ENCODE data around the gene MTERF1. TPM values are rescaled to one million over a fixed set of nuclear protein-coding genes. Genes with fewer than 3 reads are reported as not detected.
A peak's percentile ranks its signal among the peaks of the same experiment; 100 is the strongest.

The MTERF1 gene
- total RNA-seq, 6 experiments from 2014 or later = 7.4 to 10.2 (median 9.2) TPM

DNA sequence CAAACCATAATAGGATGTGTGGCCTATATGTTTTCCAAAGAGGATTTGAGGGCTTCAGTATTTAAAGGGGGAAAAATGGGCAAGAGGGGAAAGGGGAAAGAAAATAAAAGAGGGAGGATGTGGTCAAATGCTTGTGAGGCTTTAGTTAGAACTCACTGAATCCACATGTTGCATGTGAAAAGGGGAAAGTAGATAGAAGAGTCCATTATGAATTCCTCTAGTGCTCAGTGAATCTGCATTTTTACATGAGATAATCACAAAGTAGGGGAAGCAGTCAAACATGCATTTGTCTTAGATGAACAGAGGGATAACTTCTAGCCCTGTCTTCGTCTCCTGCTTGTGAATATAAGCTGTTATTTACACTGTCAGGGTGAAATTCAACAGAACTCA is 35.5 kb upstream of the MTERF1 start:
- Mint-ChIP-seq H3K27ac (no peak overlapping the region), H3K4me1 (ENCODE audit: low read depth) (peaks cover 8% of the 10 kb centered on the region; the same call in 1 of the 2 replicates), H3K9me3 (no peaks in the 10 kb centered on the region), H3K27me3 (ENCODE audit: insufficient read depth) (peaks cover 1% of the 10 kb centered on the region), H3K36me3 (ENCODE audit: low read depth) (no peaks in the 10 kb centered on the region), H3K4me3 (no peak overlapping the region)
- TF ChIP-seq, protein P1, sequence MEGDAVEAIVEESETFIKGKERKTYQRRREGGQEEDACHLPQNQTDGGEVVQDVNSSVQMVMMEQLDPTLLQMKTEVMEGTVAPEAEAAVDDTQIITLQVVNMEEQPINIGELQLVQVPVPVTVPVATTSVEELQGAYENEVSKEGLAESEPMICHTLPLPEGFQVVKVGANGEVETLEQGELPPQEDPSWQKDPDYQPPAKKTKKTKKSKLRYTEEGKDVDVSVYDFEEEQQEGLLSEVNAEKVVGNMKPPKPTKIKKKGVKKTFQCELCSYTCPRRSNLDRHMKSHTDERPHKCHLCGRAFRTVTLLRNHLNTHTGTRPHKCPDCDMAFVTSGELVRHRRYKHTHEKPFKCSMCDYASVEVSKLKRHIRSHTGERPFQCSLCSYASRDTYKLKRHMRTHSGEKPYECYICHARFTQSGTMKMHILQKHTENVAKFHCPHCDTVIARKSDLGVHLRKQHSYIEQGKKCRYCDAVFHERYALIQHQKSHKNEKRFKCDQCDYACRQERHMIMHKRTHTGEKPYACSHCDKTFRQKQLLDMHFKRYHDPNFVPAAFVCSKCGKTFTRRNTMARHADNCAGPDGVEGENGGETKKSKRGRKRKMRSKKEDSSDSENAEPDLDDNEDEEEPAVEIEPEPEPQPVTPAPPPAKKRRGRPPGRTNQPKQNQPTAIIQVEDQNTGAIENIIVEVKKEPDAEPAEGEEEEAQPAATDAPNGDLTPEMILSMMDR (IDR thresholded peaks at IDR 0.05) = no peak
- no peak for DNase-seq

DNA sequence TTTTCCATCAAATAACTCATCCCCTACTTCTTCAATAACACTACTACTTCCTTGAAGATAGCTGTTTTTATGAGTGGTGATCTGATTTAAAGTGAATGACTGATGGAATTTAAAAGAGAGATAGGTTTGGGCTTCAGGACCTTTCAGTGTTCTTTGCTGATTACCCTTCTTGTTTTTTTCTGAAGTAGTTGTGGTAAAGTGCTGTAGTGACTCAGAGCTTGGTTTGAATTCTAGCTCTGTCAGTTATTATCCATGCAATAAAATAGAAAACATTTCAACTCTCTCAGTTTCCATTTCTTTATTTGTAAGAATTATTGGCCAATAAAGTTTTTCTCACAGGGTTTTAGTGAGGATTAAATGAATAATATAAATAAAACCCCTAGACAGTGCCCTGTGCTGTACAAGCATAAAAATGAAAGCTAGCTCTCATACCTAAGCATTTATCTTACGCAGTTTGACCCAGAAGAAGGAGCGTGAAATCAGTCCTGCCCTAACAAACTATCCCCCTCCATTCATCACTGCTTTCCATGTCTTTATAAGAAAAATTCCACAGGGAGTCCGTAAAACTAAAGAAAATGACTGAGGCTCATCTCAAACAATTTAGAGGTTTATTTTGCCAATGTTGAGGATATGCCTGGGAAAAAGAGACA is 35.0 kb upstream of the MTERF1 start:
- H3K36me3 Mint-ChIP-seq (ENCODE audit: low read depth) = no peaks in the 10 kb centered on the region
- peaks cover 8% of the 10 kb centered on the region; the same call in 1 of the 2 replicates for H3K4me1 Mint-ChIP-seq (ENCODE audit: low read depth)
- H3K27ac Mint-ChIP-seq = no peak overlapping the region; the same call in 1 of the 2 replicates
- H3K27me3 Mint-ChIP-seq (ENCODE audit: insufficient read depth) = peaks cover 1% of the 10 kb centered on the region
- peak; percentile 43 for DNase-seq
- TF ChIP-seq, protein P1 (IDR thresholded peaks at IDR 0.05) = no peak
- peak overlapping the region; percentile 12; the same call in 1 of the 2 replicates for H3K4me3 Mint-ChIP-seq
- H3K9me3 Mint-ChIP-seq = no peaks in the 10 kb centered on the region

DNA sequence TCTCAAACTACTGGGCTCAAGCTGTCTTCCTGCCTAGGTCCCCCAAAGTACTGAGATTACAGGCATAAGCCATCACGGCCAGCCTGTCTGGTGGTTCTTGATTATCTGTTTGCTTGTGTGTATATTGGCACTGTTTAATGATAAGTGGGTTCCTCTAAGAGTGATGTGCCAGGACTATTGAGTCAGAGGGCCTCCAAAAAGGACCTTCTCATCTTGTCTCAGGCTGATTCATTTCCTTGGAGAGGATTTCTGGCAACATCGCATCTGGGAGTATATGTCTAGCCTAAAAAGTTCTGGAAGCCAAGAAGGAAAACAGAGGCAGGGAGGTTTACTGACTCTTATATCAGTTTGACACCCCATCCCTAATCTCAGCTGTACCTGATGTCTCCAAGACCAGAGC is 33.1 kb upstream of the MTERF1 start:
- TF ChIP-seq, protein P1 (IDR thresholded peaks at IDR 0.05) = no peak
- no peak overlapping the region for H3K27ac Mint-ChIP-seq
- no peaks in the 10 kb centered on the region for H3K9me3 Mint-ChIP-seq
- no peaks in the 10 kb centered on the region for H3K36me3 Mint-ChIP-seq (ENCODE audit: low read depth)
- DNase-seq = peak; percentile 59
- H3K4me3 Mint-ChIP-seq = no peak overlapping the region
- peaks cover 2% of the 10 kb centered on the region for H3K27me3 Mint-ChIP-seq (ENCODE audit: insufficient read depth)
- H3K4me1 Mint-ChIP-seq (ENCODE audit: low read depth) = peaks cover 8% of the 10 kb centered on the region; the same call in 1 of the 2 replicates

DNA sequence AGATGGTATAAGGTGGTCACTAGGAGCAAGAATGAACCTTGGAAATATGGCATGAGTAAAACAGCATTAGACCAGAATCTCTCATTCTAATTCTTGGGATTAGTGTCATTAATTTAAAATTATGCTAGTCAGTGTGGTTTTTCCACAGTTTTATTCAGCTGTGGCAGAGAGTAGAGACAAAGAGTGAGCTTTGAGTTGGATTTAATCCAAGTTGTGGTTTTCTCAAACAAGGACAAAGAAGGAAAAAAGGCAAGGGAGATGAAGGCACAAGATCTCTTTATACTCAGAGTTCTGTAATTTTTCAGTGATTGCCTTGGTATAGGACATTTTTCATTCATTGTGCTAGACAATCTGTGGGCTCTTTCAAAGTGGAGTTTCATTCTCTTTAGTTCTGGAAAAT is 32.0 kb upstream of the MTERF1 start:
- peaks cover under 1% of the 10 kb centered on the region; the same call in 1 of the 2 replicates for H3K36me3 Mint-ChIP-seq (ENCODE audit: low read depth)
- peaks cover 5% of the 10 kb centered on the region for H3K27me3 Mint-ChIP-seq (ENCODE audit: insufficient read depth)
- peaks cover 8% of the 10 kb centered on the region; the same call in 1 of the 2 replicates for H3K4me1 Mint-ChIP-seq (ENCODE audit: low read depth)
- H3K27ac Mint-ChIP-seq = no peak overlapping the region
- TF ChIP-seq, protein P1 (IDR thresholded peaks at IDR 0.05) = no peak
- DNase-seq = peak; percentile 32
- H3K9me3 Mint-ChIP-seq = peaks cover 1% of the 10 kb centered on the region; the same call in 1 of the 2 replicates
- H3K4me3 Mint-ChIP-seq = no peak overlapping the region

DNA sequence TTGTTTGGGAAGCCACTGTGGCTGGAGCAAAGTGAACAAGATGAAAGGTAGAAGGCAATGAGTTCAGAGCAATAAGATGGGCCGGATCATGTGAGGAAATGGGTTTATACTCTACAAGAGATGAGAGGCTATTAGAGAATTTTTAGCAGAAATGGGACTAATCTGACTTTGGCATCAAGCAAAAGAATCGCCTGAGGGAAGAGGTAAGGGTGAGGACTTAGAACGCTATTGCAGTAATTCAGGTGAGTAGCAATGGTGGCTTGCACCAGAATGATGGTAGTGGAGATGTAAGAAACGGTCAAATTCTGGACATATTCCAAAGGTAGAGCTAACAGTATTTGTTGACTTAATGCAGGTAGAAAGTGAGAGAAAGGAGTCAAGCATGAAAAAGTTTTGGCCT is 30.6 kb upstream of the MTERF1 start:
- TF ChIP-seq, protein P1 (IDR thresholded peaks at IDR 0.05) = no peak
- Mint-ChIP-seq H3K4me1 (ENCODE audit: low read depth) (no peaks in the 10 kb centered on the region), H3K27ac (no peak overlapping the region), H3K27me3 (ENCODE audit: insufficient read depth) (peaks cover 7% of the 10 kb centered on the region), H3K36me3 (ENCODE audit: low read depth) (peaks cover 4% of the 10 kb centered on the region; the same call in 1 of the 2 replicates), H3K4me3 (no peak overlapping the region), H3K9me3 (peaks cover 5% of the 10 kb centered on the region; the same call in 1 of the 2 replicates)
- no peak for DNase-seq

Data from HFFc6 (cell line).